H54 (cell line): ENCODE data around the gene MACROD2.
A peak's percentile ranks its signal among the peaks of the same experiment; 100 is the strongest.
"Not testable (repeated sequence)": the region's sequence is repeated elsewhere in the genome, so short reads cannot be mapped to it uniquely, and the experiment has no call there.

Source experiments
- DNase-seq: peaks from one replicate; pipeline ENCODE4 v3.0.0; 2011; ENCODE audit warnings: low spot score, mixed read lengths; ENCODE audit not compliant: insufficient read length
- FAIRE-seq: peaks from 3 replicates; lab custom pipeline; 2011; peaks lifted over from hg19 to GRCh38; lab: Jason Lieb, UNC
- POLR2A ChIP-seq: IDR thresholded peaks from 2 replicates; pipeline ENCODE4 v1.6.1; 2011; ENCODE audit warnings: low read depth, mild to moderate bottlenecking, low read length

The MACROD2 gene

DNA sequence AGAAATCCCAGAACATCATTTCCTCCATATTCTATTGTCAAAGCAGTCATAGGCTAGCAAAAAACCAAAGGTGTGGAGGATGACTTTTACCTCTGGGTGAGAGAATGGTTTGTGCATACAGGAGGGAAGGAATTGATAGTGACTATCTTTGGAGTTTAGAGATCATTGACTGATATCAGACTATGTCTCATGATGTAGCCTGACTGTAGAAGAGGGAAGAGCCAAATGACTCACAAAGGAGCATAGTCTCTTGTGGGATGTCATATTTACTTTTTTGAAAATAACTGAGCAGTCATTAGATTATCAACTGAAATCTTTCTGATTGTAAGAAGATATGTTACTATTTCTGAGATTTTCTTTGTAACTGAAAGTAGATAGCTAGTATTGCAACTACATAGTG lies 183.6 kb downstream of the MACROD2 start:
- no peak for TF ChIP-seq POLR2A
- DNase-seq = no peak
- no peak for FAIRE-seq

DNA sequence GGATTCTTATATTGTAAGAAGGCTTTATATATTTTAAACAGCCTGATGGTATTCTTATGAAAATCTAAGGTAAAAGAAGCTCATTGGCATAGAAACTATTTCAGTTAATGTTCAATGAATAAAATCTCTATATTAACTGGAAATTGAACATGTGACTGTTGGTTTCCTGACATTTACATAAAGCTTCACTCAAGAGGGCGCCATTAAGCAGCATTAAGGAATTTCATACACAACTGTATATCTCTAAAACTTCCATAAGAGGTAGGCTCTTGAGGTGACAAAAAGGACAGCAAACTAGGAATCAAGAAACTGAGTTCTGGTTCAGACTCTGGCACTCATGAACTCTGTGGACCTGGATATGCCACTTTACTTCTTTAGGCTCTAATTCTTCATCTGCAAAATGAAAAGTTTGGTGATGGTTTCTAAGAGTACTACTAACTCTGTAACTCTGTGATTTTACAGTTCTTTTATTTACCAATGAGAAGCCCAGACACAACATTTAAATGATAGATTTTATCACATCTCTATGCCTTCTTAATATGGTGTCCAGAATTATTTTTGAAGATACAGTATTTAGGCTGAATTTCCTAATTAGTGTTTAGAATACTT lies 194.6 kb downstream of the MACROD2 start:
- FAIRE-seq = peak; percentile 27
- TF ChIP-seq POLR2A = no peak
- no peak for DNase-seq

DNA sequence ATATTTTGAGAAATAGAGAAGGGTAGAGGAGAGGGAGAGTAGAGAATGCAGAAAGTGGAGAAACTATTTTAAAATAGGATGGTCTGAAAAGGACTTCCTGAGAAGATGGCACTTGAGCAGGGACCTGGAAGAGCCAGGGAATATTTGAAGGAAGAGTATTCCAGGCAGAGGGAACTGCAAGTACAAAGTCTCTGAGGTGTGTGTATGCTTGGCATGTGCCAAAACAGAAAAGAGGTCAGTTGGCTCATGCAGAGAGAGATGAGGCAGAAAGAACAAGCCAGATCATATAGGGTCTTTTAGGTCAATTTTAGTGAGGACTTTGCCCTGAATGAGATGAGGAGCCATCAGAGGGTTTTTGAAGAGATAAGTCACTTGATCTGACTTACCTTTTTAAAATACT lies 196.2 kb downstream of the MACROD2 start:
- FAIRE-seq = no peak
- DNase-seq = no peak
- no peak for TF ChIP-seq POLR2A

DNA sequence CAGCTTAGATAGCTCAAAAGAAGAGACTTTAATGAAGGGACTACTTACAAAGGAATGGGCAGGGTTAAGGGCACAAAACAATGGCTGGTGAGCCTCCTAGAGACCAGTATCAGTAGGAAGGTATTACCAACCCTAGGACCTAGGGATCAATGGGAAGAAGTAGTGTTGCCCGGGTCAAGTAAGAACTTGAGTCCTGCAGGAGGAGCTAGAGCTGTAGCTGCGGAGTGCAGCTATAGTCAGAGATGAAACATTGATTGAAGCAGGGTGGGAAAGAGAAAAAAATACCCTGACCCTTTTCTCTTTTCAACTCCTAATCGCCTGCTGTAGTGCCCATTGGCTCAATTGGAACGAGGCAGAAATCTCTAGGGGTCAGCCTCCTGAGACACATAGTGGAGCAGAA lies 198.1 kb downstream of the MACROD2 start:
- no peak for FAIRE-seq
- no peak for TF ChIP-seq POLR2A
- DNase-seq = no peak

DNA sequence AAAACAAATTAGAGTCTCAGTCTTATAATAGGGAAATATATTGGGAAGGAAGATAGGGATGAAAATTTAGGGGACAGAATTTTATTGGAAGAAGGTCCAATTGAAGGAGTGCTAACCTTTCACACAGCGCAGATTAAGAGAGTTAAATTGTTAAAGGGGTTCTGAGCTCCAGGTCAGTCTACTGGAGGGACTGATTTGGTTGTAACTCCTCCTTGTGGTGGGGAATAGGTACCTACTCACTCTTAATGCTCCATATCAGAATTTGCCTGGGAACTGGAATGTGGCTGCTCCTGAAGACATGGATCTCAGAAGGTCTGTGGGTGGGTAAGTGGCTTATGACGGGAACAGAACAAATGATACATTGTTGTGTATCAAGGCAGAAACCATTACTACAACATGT lies 198.6 kb downstream of the MACROD2 start:
- DNase-seq (no peak), FAIRE-seq (no peak)
- no peak for TF ChIP-seq POLR2A

DNA sequence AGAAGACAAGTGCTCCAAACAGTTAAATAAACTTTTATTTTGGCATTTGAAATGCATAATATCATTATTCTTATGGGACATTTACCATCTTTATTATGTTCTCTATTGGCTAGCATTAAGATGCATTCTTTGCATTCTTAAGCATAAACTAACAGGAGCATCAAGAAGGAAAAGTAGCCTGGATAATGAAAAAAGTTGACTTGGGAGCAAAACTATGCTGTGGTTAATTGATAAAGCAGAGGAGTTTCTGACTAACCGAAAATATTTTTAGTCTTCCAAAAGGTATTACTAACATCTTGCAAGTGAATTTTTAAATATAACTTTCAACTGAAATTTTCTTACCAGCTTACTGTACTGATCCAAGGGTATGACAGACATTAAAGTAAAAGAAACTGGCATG lies 201.8 kb downstream of the MACROD2 start:
- DNase-seq (no peak), FAIRE-seq (no peak)
- TF ChIP-seq POLR2A = no peak

DNA sequence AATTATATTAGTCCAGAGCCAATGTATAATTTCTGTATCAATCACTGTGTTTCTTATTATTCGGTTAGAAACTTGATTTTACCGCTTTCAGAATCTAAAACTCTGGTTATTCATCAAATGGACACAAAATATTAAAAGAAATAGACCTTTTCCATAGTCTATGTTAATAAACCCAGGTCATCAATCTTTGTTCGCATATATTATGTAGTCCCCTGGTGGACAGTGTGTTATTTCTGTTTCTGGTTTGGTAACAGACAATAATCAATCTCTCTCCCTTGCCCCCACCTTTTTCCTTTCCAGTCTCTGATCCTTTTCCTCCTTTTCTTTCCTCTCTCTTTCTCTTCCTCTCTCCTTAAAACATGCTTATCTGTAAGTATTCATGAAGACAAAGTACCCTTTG lies 203.1 kb downstream of the MACROD2 start:
- no peak for FAIRE-seq
- TF ChIP-seq POLR2A = no peak
- DNase-seq = no peak

DNA sequence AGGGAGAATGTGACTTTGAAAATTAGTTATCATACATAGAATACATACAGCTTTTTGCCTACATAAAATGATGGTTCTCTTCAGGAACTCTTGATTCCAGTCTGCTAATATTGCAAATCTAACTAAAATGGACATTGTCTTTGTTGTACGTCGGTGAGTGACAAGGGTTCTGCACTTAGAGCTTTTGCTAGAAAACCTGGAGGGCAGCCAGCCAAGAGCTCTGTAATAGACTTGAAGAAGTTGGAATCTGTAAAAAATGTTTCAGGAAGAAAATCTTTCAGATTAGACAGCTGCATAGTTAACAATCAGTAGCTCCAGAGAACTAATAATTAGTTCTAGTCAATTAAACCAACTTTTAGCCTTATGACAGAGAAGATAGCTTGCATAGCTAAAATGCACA lies 203.8 kb downstream of the MACROD2 start:
- no peak for FAIRE-seq
- DNase-seq = no peak
- TF ChIP-seq POLR2A = no peak

DNA sequence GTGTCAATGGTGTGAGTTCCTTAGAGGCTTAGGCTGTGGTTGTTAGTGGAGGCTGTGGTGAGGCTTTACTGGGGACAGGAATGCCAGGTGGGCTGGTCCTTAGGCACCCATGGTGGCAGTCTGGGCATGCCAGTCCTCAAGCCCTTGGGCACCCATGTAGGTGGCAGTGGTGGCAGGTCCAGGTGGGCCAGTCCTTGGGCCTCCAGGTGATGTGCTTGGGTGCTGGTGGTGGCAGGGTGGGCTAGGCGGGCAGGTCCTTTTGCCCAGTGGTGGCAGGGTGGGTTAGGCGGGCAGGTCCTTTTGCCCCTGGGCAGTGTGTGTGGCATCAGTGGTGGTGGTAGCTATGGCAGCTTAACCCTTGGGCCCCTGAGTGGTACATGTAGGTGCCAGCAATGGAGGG lies 208.3 kb downstream of the MACROD2 start:
- no peak for DNase-seq
- TF ChIP-seq POLR2A = no peak
- FAIRE-seq = no peak

DNA sequence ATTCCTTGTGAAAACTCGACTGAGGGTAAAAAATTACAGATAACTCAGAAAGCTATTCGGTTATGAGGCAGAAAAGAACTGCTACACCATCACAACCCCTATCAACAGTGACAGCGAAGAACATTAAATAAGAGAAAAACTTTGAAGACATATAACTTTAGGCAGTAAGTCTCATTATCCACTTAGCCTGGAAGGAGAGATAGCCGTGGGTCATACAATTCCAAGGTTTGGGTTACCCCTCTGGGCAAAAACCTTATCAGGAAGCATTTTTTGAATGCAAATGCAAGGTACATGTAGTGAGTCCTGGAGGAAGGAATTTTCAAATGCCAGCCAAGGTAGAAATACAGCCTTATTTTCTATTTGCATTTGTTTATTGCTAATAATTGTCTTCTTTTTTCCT lies 212.3 kb downstream of the MACROD2 start:
- no peak for DNase-seq
- TF ChIP-seq POLR2A = no peak
- FAIRE-seq = no peak

DNA sequence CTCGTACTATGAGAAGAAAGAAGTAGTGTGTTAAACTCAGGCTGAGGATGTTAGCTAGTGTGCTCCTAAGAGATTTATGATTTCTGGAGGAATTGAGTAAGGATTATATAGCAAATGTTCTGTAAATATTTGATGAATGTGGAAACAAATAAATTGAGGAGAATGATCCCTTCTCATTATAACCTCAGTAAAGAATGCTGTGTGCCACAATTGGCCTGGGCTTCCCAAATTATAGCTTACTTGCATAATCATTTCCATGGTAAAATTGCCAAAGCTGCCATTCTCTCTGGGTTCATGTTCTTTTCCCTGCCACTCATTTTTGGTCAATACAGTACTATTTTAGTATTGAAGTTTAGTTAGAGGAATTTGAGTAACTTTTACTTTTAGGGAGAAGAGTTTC lies 213.6 kb downstream of the MACROD2 start:
- no peak for FAIRE-seq
- TF ChIP-seq POLR2A = no peak
- DNase-seq = no peak

DNA sequence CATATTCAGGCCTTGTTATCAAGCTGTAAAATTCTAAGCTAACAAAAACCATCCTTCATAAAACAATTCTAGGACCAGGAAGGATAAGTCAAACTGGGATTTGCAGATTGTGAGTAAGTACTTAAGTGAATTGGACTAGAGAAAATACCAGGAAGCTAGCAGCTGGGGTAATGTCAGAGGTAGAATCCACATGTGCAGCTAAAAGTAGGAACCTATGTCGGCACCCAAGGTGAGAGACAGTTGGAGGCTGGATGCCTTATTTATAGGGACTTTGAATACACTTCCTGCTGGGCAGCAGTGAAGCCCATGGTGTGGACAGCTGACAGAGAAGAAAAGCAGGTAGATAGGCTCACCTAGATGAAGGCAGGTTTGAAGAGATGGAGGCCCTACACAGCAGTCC lies 214.8 kb downstream of the MACROD2 start:
- no peak for TF ChIP-seq POLR2A
- FAIRE-seq (no peak), DNase-seq (no peak)

DNA sequence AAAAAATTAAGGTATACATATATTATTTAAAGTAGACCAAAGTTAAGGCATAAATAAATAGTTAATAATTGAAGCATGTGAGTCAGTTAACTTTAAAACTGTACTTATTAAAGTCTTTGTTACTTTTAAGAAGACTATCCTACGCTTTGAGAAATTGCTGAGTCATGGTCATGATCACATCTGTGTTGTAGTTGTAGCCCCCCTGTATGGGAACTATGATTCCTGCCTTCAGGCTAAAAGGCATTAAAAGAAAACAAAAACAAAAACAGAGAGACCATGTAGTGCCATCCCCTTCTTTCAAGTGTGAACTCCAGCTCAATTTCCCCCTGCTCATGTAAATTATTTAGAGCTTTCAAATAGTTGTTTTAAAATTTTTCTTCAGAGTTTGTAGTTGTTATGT lies 218.7 kb downstream of the MACROD2 start:
- DNase-seq = no peak
- FAIRE-seq = no peak

DNA sequence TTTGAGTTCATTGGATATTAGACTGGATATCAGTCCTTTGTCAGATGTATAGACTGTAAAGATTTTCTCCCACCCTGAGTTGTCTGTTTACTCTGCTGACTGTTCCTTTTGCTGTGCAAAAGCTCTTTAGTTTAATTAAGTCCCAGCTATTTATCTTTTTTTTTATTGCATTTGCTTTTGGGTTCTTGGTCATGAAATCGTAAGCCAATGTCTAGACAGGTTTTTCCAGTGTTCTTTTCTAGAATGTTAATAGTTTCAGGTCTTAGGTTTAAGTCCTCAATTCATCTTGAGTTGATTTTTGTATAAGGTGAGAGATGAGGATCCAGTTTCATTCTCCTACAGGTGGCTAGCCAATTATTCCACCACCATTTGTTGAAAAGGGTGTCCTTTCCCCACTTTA lies 220.6 kb downstream of the MACROD2 start:
- FAIRE-seq, DNase-seq: not testable (repeated sequence)

More for the DNA sequence above, 218.7 kb downstream of the MACROD2 start:
- no peak for TF ChIP-seq POLR2A

DNA sequence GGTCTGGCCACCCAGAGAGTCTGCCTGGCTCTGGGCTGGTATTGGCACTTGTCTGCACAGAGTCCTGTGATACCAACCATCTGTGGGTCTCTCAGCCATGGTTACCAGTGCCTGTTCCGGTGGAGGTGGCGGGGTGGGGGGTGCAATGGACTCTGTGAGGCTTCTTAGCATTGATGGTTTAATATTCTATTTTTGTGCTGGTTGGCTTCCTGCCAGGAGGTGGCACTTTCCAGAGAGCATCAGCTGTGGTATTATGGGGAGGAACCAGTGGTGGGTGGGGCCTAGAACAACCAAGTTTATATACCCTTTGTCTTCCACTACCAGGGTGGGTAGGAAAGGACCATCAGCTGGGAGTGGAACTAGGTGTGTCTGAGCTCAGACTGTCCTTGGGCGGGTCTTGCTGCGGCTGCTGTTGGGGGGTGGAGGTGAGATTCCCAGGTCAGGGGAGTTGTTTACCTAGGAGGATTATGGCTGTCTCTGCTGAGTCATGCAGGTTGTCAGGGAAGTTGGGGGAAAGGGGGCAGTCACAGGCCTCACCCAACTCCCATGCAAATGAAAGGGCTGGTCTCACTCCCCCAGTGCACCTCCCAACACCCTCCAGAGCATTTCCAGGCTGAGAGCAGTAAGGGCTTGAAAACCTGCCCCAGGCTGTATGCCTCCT lies 224.6 kb downstream of the MACROD2 start:
- no peak for TF ChIP-seq POLR2A
- DNase-seq (no peak), FAIRE-seq (no peak)
